OCI-LY7 (cell line): Measurements from ENCODE around the gene PHF21B. TPM values are rescaled to one million over a fixed set of nuclear protein-coding genes. Genes with fewer than 3 reads are reported as not detected.

Experiments used
- BruUV-seq: library from RNA; stranded (reverse); fragments of 400-500 nt; replicated peaks from 2 replicates; lab custom pipeline; 2021; lab: Mats Ljungman, UMichigan
- CTCF ChIA-PET: fragments of 300-600 bp; sonication (Branson Sonifier 250); formaldehyde crosslinking; loops from one replicate; lab custom pipeline; 2022; ENCODE audit warnings: antibody characterized with exemption; ENCODE audit not compliant: unreplicated experiment; lab: Charles Lee
- POLR2A ChIA-PET: fragments of 300-600 bp; sonication (Branson Sonifier 250); formaldehyde crosslinking; loops from one replicate; lab custom pipeline; 2022; ENCODE audit warnings: antibody characterized with exemption; lab: Charles Lee
- DNase-seq: peaks from one replicate; pipeline ENCODE4 v3.0.0-alpha.2; 2015; ENCODE audit warnings: low spot score
- H2AFZ ChIP-seq: fragments of 200-600 bp; sonication (generic), shearing (Covaris generic); 2 replicates; pipeline ENCODE4 v1.6.1; 2014; ENCODE audit warnings: mild to moderate bottlenecking, antibody characterized with exemption, low read length, moderate library complexity
- H3K27ac ChIP-seq: fragments of 200-600 bp; sonication (generic); 2 replicates; pipeline ENCODE4 v1.5.1; 2014; ENCODE audit warnings: mixed run types, low read depth, mild to moderate bottlenecking, moderate library complexity, low read length, inconsistent platforms; ENCODE audit not compliant: poor library complexity, severe bottlenecking
- H3K36me3 ChIP-seq: fragments of 200-600 bp; sonication (generic); 2 replicates; pipeline ENCODE4 v1.6.1; 2014; ENCODE audit warnings: mild to moderate bottlenecking, antibody characterized with exemption, low read length, moderate library complexity, mixed read lengths; ENCODE audit not compliant: insufficient read depth
- H3K4me1 ChIP-seq: fragments of 200-600 bp; sonication (generic); 2 replicates; pipeline ENCODE4 v1.5.1; 2014; ENCODE audit warnings: mild to moderate bottlenecking, low read length; ENCODE audit not compliant: insufficient read depth, poor library complexity, severe bottlenecking
- H3K4me2 ChIP-seq: fragments of 200-600 bp; sonication (generic); 2 replicates; pipeline ENCODE4 v1.6.1; 2014; ENCODE audit warnings: mild to moderate bottlenecking, low read length
- H3K4me3 ChIP-seq: fragments of 200-600 bp; sonication (generic); 2 replicates; pipeline ENCODE4 v1.5.1; 2014; ENCODE audit warnings: mild to moderate bottlenecking, low read depth, low read length; ENCODE audit not compliant: poor library complexity, severe bottlenecking
- H3K79me2 ChIP-seq: fragments of 200-600 bp; sonication (generic); 2 replicates; pipeline ENCODE4 v1.6.1; 2016; ENCODE audit warnings: low read depth, mild to moderate bottlenecking, low read length, moderate library complexity, mixed read lengths; ENCODE audit not compliant: insufficient read depth
- H3K9me2 ChIP-seq: fragments of 200-600 bp; sonication (generic); 2 replicates; pipeline ENCODE4 v1.6.1; 2016; ENCODE audit warnings: mild to moderate bottlenecking, low read length, mixed read lengths; ENCODE audit not compliant: insufficient read depth
- H3K9me3 ChIP-seq: fragments of 200-600 bp; sonication (generic); 2 replicates; pipeline ENCODE4 v1.6.1; 2014; ENCODE audit warnings: mild to moderate bottlenecking, mixed run types, low read length, mixed read lengths
- H4K20me1 ChIP-seq: fragments of 200-600 bp; sonication (generic); 2 replicates; pipeline ENCODE4 v1.6.1; 2014; ENCODE audit warnings: mild to moderate bottlenecking, antibody characterized with exemption, low read length, moderate library complexity, mixed read lengths; ENCODE audit not compliant: insufficient read depth
- EZH2phosphoT487 ChIP-seq: fragments of 200-600 bp; sonication (generic); IDR thresholded peaks from 2 replicates; pipeline ENCODE4 v1.6.1; 2018; ENCODE audit warnings: low read depth, borderline replicate concordance, mild to moderate bottlenecking, mixed run types, antibody characterized with exemption, low read length, moderate library complexity, mixed read lengths
- intact Hi-C: fragments of 100-400 bp; cut with micrococcal nuclease; formaldehyde crosslinking; loops from one replicate; pipeline ENCODE4 v1.10.0; 2022; ENCODE audit not compliant: unreplicated experiment
- total RNA-seq, 2 experiments: library from RNA; depleted of rRNA in 1 of 2; stranded (reverse); fragments of >200 nt in 1 of 2; shearing (Covaris generic) in 1 of 2; gene quantifications; 2 replicates each; pipeline ENCODE4 v1.2.3, GENCODE V29; 2014 to 2022
- TF ChIP-seq, protein P1 (sequence below): fragments of 200-600 bp; sonication (generic); conservative IDR thresholded peaks from 2 replicates; pipeline ENCODE4 v1.5.1; 2014; ENCODE audit warnings: mild to moderate bottlenecking, antibody characterized with exemption, low read length, moderate library complexity, mixed read lengths

PHF21B gene
- total RNA-seq, 2 experiments from 2014 or later: 9.4 to 12.4 TPM

DNA sequence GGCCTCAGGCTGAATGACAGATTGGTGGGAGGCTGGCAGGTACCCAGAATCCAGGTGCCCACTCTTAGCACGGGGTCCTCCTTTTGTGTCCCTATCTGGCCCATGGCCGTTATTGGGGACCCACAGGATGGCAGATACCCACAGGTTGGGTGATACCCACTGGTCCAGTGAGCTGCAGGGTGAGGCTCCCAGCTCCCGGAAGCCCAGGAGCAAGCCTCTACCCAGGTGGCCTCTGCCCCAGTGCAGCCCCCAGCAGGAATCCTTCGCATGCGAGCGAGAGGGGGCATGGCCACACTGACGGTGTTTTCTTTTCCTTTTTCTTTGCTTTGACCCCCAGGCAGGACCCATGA is 116.1 kb downstream of the PHF21B start:
- no peak for DNase-seq
- no peaks in the 10 kb centered on the region for H3K9me2 ChIP-seq
- H3K4me1 ChIP-seq: no peaks in the 10 kb centered on the region
- H3K36me3 ChIP-seq: no peaks in the 10 kb centered on the region
- H3K9me3 ChIP-seq: no peaks in the 10 kb centered on the region
- H3K4me2 ChIP-seq: no peak overlapping the region
- intact Hi-C loops: no loop called here
- ChIA-PET POLR2A (no interaction called here), CTCF (no interaction called here)
- BruUV-seq: no TSS peak
- H4K20me1 ChIP-seq: no peaks in the 10 kb centered on the region
- no peaks in the 10 kb centered on the region for H3K79me2 ChIP-seq
- H3K4me3 ChIP-seq: no peak overlapping the region
- H2AFZ ChIP-seq: no peak overlapping the region
- TF ChIP-seq, protein P1, sequence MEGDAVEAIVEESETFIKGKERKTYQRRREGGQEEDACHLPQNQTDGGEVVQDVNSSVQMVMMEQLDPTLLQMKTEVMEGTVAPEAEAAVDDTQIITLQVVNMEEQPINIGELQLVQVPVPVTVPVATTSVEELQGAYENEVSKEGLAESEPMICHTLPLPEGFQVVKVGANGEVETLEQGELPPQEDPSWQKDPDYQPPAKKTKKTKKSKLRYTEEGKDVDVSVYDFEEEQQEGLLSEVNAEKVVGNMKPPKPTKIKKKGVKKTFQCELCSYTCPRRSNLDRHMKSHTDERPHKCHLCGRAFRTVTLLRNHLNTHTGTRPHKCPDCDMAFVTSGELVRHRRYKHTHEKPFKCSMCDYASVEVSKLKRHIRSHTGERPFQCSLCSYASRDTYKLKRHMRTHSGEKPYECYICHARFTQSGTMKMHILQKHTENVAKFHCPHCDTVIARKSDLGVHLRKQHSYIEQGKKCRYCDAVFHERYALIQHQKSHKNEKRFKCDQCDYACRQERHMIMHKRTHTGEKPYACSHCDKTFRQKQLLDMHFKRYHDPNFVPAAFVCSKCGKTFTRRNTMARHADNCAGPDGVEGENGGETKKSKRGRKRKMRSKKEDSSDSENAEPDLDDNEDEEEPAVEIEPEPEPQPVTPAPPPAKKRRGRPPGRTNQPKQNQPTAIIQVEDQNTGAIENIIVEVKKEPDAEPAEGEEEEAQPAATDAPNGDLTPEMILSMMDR: no peak
- no peak for TF ChIP-seq EZH2phosphoT487
- H3K27ac ChIP-seq: no peak overlapping the region

DNA sequence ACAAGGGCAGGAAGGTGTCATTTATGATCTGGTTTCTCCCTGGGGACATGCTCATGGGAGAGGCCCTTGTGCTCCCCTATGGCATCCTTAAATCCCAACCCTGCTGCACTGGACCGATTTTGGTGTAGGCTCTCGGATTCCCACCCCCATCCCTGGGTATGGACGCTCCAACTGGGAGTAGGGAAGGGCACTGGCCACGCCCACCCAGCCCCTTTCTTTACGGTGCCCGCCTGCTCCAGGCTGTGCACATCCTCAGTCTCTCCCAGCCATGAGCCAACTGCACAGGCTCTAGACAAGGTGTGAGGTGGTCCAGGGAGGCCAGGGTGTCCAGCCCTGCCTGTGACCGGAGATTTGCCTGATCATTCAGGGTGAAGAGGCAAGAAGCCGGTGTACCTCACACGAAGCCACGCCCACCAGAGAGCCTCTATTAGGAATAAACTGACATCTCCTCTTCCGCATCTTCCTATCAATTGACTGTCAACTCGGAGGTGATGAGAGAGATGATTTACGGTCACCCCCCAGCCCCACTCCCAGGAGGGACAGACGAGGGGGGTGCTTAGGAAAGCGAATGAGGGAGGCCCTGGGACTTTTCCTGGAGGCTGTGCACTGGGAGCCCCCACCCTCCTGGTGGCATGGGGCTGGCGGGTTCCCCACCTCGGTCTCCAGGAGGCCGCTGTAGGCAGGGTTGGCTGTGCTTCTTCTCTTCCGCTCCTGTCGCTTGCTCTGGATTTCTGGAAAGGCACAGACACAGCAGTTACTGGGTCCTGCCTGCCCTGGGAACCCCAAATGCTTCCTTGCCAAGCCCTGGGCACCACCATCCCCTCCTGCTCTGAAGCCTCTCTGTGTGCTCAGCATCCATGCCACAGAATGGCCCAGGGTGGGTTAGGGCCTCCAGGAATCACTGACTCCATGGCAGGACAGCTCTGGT is 116.7 kb downstream of the PHF21B start:
- ChIA-PET CTCF (no interaction called here), POLR2A (no interaction called here)
- Histone ChIP-seq H3K36me3 (no peaks in the 10 kb centered on the region), H3K79me2 (no peaks in the 10 kb centered on the region), H3K4me2 (no peak overlapping the region), H4K20me1 (no peaks in the 10 kb centered on the region), H2AFZ (no peak overlapping the region), H3K27ac (no peak overlapping the region), H3K9me2 (no peaks in the 10 kb centered on the region), H3K4me3 (no peak overlapping the region), H3K4me1 (no peaks in the 10 kb centered on the region), H3K9me3 (no peaks in the 10 kb centered on the region)
- intact Hi-C loops: no loop called here
- BruUV-seq: no TSS peak
- TF ChIP-seq, protein P1: no peak
- TF ChIP-seq EZH2phosphoT487: no peak
- DNase-seq: no peak

DNA sequence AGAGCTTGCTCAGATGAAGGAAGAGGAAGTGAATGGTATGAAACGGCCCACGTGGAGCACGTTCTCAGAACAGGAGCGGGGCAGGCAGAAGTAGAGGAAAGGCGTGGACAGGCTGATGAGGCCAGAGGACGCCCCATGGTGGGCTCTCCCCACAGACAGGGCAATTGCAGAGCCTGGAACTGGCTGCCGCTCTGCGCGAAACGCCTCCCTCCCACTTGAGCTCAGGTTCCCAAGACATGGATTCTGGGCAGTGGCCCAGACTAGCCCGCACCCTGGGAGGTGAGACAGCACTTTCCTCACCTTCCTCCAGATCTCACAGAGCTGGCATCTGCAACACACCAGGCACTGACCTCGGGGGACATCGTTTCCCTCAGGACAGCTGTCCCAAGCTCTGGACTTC is 117.6 kb downstream of the PHF21B start:
- no peak overlapping the region for H2AFZ ChIP-seq
- H3K4me2 ChIP-seq: no peak overlapping the region
- no peaks in the 10 kb centered on the region for H3K9me3 ChIP-seq
- no TSS peak for BruUV-seq
- H3K36me3 ChIP-seq: no peaks in the 10 kb centered on the region
- no peak for TF ChIP-seq EZH2phosphoT487
- H3K79me2 ChIP-seq: no peaks in the 10 kb centered on the region
- no peaks in the 10 kb centered on the region for H3K9me2 ChIP-seq
- intact Hi-C loops: no loop called here
- no peak overlapping the region for H3K27ac ChIP-seq
- DNase-seq: no peak
- no peak overlapping the region for H3K4me3 ChIP-seq
- ChIA-PET POLR2A (no interaction called here), CTCF (no interaction called here)
- no peaks in the 10 kb centered on the region for H4K20me1 ChIP-seq
- H3K4me1 ChIP-seq: no peaks in the 10 kb centered on the region
